GM19238 (cell line): ENCODE data around the gene ENTPD6.

Experiments used
- DNase-seq: peaks from one replicate; pipeline ENCODE4 v3.0.0; 2011; ENCODE audit warnings: low spot score; ENCODE audit not compliant: insufficient read length

The ENTPD6 gene

DNA sequence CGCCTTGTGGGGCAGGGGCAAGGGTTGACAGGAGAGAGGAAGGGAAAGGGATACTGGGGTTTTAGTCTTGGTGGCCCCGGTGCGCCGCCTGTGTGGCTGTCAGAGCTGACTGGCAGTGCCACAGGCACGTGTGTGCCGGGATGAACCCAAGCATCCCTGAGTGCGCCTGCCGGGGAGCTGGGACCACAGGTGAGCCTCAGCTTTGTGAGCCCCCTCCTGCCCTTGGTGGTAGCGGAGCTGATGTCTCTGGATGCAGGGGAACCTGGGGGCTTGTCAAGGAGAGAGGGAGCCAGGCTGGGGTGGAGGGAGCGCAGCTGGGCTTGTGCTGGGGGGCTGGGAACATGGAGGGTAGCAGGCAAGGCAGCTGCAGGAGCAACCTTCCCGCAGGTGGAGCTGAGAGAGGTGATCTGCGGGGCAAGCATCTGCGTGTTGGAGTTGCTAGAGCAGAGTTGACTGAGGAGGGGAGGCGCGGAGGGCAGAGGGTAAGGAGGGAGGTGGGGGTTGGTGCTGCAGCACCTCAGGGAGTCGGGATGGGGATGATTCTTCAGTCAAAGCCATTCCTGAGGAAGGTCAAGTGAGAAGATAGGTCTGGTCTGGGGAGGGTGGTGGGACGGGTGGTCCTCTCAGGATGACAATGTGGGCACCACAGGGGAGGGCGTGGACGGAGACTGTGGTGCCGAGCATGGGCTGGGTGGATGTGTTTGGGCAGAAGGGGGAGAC lies 80.5 kb downstream of the ENTPD6 start:
- no peak for DNase-seq
